HG02798 (cell line): ENCODE data around the gene ATG4B.
"Not testable (repeated sequence)": the region's sequence is repeated elsewhere in the genome, so short reads cannot be mapped to it uniquely, and the experiment has no call there.

Experiments
- ATAC-seq: cut with Tn5 transposase; IDR thresholded peaks from one replicate; pipeline ENCODE4 v1.9.1; 2021; ENCODE audit warnings: mild to moderate bottlenecking; ENCODE audit not compliant: unreplicated experiment, poor library complexity

Gene ATG4B

DNA sequence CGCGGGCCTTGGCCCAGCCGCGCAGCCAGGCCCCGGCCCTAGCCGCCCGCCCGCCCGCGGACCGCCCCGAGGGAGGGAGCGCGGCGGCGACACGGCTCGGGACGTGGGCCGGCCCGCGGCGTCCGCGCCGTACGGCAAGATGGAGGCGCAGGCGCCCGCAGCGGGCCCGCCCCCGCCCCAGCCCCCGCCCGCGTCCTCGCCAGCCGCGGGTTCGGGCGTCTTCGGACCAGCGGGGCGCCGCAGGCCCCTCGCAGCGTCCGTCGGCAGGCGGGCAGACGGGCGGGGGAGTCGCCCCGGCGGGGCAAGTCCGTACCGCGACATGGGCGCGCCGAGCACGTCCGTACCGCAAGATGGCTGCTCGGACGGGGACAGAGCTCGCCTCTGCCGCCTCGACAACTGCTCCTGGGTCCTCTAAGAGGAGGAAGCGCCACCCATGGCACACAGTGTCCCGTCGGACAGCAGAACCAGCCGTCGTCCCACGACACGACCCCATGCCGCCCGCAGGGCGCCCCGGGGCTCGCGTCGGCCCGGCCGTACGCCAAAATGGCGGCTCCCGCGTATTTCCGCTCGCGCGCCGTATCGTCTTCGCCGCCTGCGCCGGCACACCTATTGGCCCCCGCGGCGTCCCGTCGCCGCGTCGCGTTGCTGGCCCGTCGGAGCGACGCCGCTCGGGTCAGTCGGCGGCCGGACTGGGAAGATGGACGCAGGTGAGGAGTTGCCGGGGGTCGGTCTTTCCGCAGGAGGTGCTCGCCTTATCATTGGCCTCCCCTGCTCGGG is at the start of gene ATG4B, which contains the start of gene THAP4:
TSS of gene ATG4B (plus strand) at position 676 of the 777 bp plus-strand sequence. CDS start at position 698, 22 bp downstream.
TSS of gene THAP4 (minus strand) at position 141 of the 777 bp plus-strand sequence. CDS start 141 bp downstream, outside the sequence.
- ATAC-seq = peak; percentile 76

GRCh38 chr2:241589863-241590262 is 47.6 kb upstream of the ATG4B start:
- ATAC-seq = not testable (repeated sequence)

DNA sequence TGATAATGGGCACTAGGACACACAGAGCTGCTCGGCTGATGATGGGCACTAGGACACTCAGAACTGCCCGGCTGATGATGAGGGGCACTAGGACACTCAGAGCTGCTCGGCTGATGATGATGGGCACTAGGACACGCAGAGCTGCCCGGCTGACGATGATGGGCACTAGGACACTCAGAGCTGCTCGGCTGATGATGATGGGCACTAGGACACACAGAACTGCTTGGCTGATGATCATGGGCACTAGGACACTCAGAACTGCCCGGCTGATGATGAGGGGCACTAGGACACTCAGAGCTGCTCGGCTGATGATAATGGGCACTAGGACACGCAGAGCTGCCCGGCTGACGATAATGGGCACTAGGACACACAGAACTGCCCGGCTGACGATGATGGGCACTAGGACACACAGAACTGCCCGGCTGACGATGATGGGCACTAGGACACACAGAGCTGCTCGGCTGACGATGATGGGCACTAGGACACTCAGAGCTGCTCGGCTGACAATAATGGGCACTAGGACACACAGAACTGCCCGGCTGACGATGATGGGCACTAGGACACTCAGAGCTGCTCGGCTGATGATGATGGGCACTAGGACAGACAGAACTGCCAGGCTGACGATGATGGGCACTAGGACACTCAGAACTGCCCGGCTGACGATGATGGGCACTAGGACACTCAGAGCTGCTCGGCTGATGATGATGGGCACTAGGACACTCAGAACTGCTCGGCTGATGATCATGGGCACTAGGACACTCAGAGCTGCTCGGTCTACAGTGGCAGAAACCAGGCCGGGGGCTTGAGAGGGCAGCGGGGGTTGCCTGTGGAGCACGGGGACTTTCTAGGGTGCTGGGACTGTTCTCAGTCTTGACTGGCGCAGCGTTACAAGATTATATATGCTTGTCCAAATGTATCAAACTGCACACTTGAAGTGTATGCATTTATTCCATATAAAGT is 46.7 kb upstream of the ATG4B start:
- not testable (repeated sequence) for ATAC-seq

DNA sequence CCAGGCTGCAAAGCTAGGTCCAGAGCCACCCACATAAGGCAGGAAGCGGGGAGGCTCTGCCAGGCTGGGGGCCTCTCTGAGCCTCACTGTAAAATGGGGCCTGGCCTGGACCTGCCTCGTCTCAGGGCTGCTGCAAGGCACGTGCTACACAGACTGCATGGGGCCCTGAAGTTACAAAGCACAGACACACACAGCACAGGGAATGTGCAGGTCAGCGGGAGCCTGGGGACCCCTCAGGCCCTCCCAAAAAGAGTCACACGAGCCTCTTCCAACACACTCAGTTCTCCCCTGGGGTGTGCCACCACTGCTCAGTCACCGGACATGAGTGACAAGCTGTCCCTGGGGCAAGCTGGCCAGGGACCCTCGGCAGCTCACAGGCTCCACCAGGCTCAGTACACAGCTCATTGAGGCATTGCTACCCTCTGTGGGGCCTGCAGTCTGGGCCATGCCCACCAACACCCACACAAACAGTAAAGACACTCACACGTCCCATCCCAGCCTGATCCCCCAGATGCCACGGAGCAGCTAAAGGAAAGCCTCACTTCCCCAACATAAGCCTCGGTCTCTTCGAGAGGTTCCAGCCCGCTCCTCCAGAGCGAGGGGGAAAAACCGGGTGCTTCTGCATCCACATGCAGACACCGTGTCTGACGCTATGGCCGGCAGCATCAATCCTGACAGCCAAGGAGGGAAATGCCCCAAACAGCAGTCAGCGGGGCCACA is 45.2 kb upstream of the ATG4B start:
- no peak for ATAC-seq

- no peak for ATAC-seq
Measured at GRCh38 chr2:241593271-241593670, 44.2 kb upstream of the ATG4B start.

- ATAC-seq = no peak
Measured at GRCh38 chr2:241595600-241596140, 41.8 kb upstream of the ATG4B start.

GRCh38 chr2:241597561-241597960 is 39.9 kb upstream of the ATG4B start:
- no peak for ATAC-seq

- ATAC-seq = no peak
Measured at GRCh38 chr2:241598061-241598460, 39.4 kb upstream of the ATG4B start.

- no peak for ATAC-seq
Measured at GRCh38 chr2:241598487-241598886, 39.0 kb upstream of the ATG4B start.

GRCh38 chr2:241599615-241600014 is 37.9 kb upstream of the ATG4B start:
- ATAC-seq = no peak

- no peak for ATAC-seq
Measured at GRCh38 chr2:241601841-241602240, 35.7 kb upstream of the ATG4B start.

- ATAC-seq = no peak
Measured at GRCh38 chr2:241602720-241603119, 34.8 kb upstream of the ATG4B start.

GRCh38 chr2:241603686-241604085 is 33.8 kb upstream of the ATG4B start:
- no peak for ATAC-seq

DNA sequence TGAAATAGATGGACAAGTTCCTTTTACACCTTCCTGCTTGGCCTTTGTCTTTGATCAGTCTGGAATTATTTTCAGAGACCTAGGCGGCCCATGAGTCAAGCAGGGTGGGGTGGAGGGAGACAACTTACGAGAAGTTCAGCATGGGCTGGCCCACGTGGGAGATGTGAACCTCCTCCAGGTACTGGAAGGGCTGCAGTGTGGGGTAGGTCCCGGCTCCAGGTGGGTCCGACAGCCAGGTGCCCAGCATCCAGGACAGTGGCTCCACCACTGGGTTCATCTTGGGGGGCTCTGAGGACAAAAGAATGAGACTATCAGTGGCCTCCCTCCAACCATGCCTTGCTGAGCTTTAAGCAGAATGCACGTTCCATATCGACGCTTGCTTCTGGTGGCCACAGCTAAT is 31.3 kb upstream of the ATG4B start:
- no peak for ATAC-seq

DNA sequence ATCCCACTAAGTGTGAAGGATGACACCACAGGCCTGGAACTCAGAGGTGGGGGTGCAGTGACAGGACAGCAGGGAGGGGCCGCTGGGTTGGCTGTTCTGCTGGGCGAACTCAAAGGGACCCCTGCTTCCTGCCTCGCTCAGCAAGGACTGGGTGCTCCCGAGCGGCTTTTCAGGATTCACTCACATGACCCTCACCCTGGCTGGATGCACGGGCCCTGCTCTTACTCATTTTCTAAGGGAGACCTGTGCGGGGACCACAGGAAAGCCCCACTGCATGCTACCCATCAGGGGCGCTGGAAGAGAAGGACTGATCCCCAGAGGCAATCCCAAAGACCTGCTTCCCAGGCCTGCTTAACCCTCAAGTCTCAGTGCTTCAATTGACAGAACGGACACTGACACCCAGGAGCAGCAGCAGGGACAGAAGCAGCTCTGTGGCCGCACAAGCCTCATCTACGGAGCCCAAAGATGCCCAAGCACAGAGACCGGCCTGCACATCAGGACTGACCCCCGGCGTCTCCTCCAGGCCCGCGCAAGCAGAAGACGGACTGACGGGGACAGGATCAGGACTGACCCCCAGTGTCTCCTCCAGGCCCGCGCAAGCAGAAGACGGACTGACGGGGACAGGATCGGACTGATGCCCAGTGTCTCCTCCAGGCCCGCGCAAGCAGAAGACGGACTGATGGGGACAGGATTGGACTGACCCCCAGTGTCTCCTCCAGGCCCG is 30.2 kb upstream of the ATG4B start:
- no peak for ATAC-seq

- ATAC-seq = no peak
Measured at GRCh38 chr2:241608881-241609280, 28.6 kb upstream of the ATG4B start.

- ATAC-seq = peak; percentile 95
Measured at GRCh38 chr2:241609859-241610793, 27.4 kb upstream of the ATG4B start.

- ATAC-seq = no peak
Measured at GRCh38 chr2:241611062-241611461, 26.4 kb upstream of the ATG4B start.
